Measurements from ENCODE around the gene ITGB5. TPM values are rescaled to one million over a fixed set of nuclear protein-coding genes. Genes with fewer than 3 reads are reported as not detected.

Gene ITGB5
- total RNA-seq, 1 donor from 2014 or later: 139 TPM

- no peak for TF ChIP-seq EZH2 (IDR thresholded peaks at IDR 0.05; ENCODE audit: insufficient read depth, low read length)
- TF ChIP-seq CTCF (IDR thresholded peaks at IDR 0.05; ENCODE audit: insufficient read depth, low read depth, low read length): no peak
- H3K27ac Mint-ChIP-seq (ENCODE audit: unreplicated experiment): no peak overlapping the region
- Histone ChIP-seq H3K4me2 (ENCODE audit: low read length) (no peak overlapping the region), H3K79me2 (ENCODE audit: insufficient read depth, low read length) (no peaks in the 10 kb centered on the region), H3K27ac (ENCODE audit: low read depth, low read length) (no peak overlapping the region), H3K9me3 (ENCODE audit: insufficient read depth, low read depth, low read length) (no peaks in the 10 kb centered on the region), H3K4me1 (ENCODE audit: insufficient read depth, low read length) (peaks cover 33% of the 10 kb centered on the region), H4K20me1 (ENCODE audit: insufficient read depth, low read length) (no peaks in the 10 kb centered on the region), H3K27me3 (ENCODE audit: insufficient read depth, low read length) (no peaks in the 10 kb centered on the region), H3K4me3 (ENCODE audit: insufficient read depth, low read depth, low read length) (no peak overlapping the region), H3K36me3 (ENCODE audit: insufficient read depth, low read length) (peaks cover 18% of the 10 kb centered on the region), H2AFZ (ENCODE audit: low read depth, low read length) (no peak overlapping the region), H3K9ac (ENCODE audit: low read length) (no peak overlapping the region)
- peaks cover 42% of the 10 kb centered on the region for H3K36me3 Mint-ChIP-seq (ENCODE audit: low read depth, unreplicated experiment)
- no peaks in the 10 kb centered on the region for H3K27me3 Mint-ChIP-seq (ENCODE audit: low read depth, unreplicated experiment)
- FAIRE-seq: no peak
- no peaks in the 10 kb centered on the region for H3K9me3 Mint-ChIP-seq (ENCODE audit: unreplicated experiment)
- no peak overlapping the region for H3K4me3 Mint-ChIP-seq (ENCODE audit: unreplicated experiment)
- H3K4me1 Mint-ChIP-seq (ENCODE audit: low read depth, unreplicated experiment): peaks cover 33% of the 10 kb centered on the region
- no peak for DNase-seq (ENCODE audit: low read depth)
These were observed 71.4 kb downstream of the ITGB5 start for GRCh38 chr3:124815781-124816180.

- no peaks in the 10 kb centered on the region for H3K27me3 Mint-ChIP-seq (ENCODE audit: low read depth, unreplicated experiment)
- Histone ChIP-seq H3K27ac (ENCODE audit: low read depth, low read length) (no peak overlapping the region), H3K36me3 (ENCODE audit: insufficient read depth, low read length) (peaks cover 19% of the 10 kb centered on the region), H3K79me2 (ENCODE audit: insufficient read depth, low read length) (no peaks in the 10 kb centered on the region), H3K4me1 (ENCODE audit: insufficient read depth, low read length) (peaks cover 35% of the 10 kb centered on the region), H3K9ac (ENCODE audit: low read length) (no peak overlapping the region), H4K20me1 (ENCODE audit: insufficient read depth, low read length) (no peaks in the 10 kb centered on the region), H3K4me2 (ENCODE audit: low read length) (no peak overlapping the region), H3K9me3 (ENCODE audit: insufficient read depth, low read depth, low read length) (no peaks in the 10 kb centered on the region), H2AFZ (ENCODE audit: low read depth, low read length) (no peak overlapping the region), H3K4me3 (ENCODE audit: insufficient read depth, low read depth, low read length) (no peak overlapping the region), H3K27me3 (ENCODE audit: insufficient read depth, low read length) (no peaks in the 10 kb centered on the region)
- H3K9me3 Mint-ChIP-seq (ENCODE audit: unreplicated experiment): no peaks in the 10 kb centered on the region
- FAIRE-seq (no peak), DNase-seq (ENCODE audit: low read depth) (no peak)
- TF ChIP-seq CTCF (IDR thresholded peaks at IDR 0.05; ENCODE audit: insufficient read depth, low read depth, low read length): no peak
- TF ChIP-seq EZH2 (IDR thresholded peaks at IDR 0.05; ENCODE audit: insufficient read depth, low read length): no peak
- peak overlapping the region; percentile 80 for H3K27ac Mint-ChIP-seq (ENCODE audit: unreplicated experiment)
- H3K4me1 Mint-ChIP-seq (ENCODE audit: low read depth, unreplicated experiment): peaks cover 34% of the 10 kb centered on the region
- no peak overlapping the region for H3K4me3 Mint-ChIP-seq (ENCODE audit: unreplicated experiment)
- peaks cover 38% of the 10 kb centered on the region for H3K36me3 Mint-ChIP-seq (ENCODE audit: low read depth, unreplicated experiment)
These were observed 72.3 kb downstream of the ITGB5 start for GRCh38 chr3:124814620-124815421.

- H2AFZ ChIP-seq (ENCODE audit: low read depth, low read length): no peak overlapping the region
- H3K36me3 Mint-ChIP-seq (ENCODE audit: low read depth, unreplicated experiment): peaks cover 39% of the 10 kb centered on the region
- H3K9me3 ChIP-seq (ENCODE audit: insufficient read depth, low read depth, low read length): no peaks in the 10 kb centered on the region
- FAIRE-seq: no peak
- H3K27me3 ChIP-seq (ENCODE audit: insufficient read depth, low read length): no peaks in the 10 kb centered on the region
- no peaks in the 10 kb centered on the region for H3K27me3 Mint-ChIP-seq (ENCODE audit: low read depth, unreplicated experiment)
- no peak overlapping the region for H3K4me3 Mint-ChIP-seq (ENCODE audit: unreplicated experiment)
- no peak overlapping the region for H3K27ac Mint-ChIP-seq (ENCODE audit: unreplicated experiment)
- peak overlapping the region; percentile 67 for H3K9ac ChIP-seq (ENCODE audit: low read length)
- peaks cover 35% of the 10 kb centered on the region for H3K4me1 Mint-ChIP-seq (ENCODE audit: low read depth, unreplicated experiment)
- no peak overlapping the region for H3K4me3 ChIP-seq (ENCODE audit: insufficient read depth, low read depth, low read length)
- no peaks in the 10 kb centered on the region for H3K79me2 ChIP-seq (ENCODE audit: insufficient read depth, low read length)
- peaks cover 34% of the 10 kb centered on the region for H3K4me1 ChIP-seq (ENCODE audit: insufficient read depth, low read length)
- H3K36me3 ChIP-seq (ENCODE audit: insufficient read depth, low read length): peaks cover 21% of the 10 kb centered on the region
- no peak for DNase-seq (ENCODE audit: low read depth)
- TF ChIP-seq CTCF (IDR thresholded peaks at IDR 0.05; ENCODE audit: insufficient read depth, low read depth, low read length): no peak
- no peak for TF ChIP-seq EZH2 (IDR thresholded peaks at IDR 0.05; ENCODE audit: insufficient read depth, low read length)
- H4K20me1 ChIP-seq (ENCODE audit: insufficient read depth, low read length): no peaks in the 10 kb centered on the region
- H3K4me2 ChIP-seq (ENCODE audit: low read length): peak overlapping the region; percentile 55
- H3K9me3 Mint-ChIP-seq (ENCODE audit: unreplicated experiment): no peaks in the 10 kb centered on the region
- peak overlapping the region; percentile 80 for H3K27ac ChIP-seq (ENCODE audit: low read depth, low read length)
These were observed 73.6 kb downstream of the ITGB5 start for GRCh38 chr3:124813541-124813940.
